Memory B cell (primary cell): ENCODE results near the gene FH.
A peak's percentile ranks its signal among the peaks of the same experiment; 100 is the strongest.

Source experiments
- ATAC-seq: fragments of 150-1000 bp; cut with Tn5 transposase; 2 replicates; pipeline ENCODE4 v1.10.0; 2021; ENCODE audit warnings: low read depth, mild to moderate bottlenecking, moderate library complexity
- DNase-seq, 2 donors: peaks; one replicate each; pipeline ENCODE4 v3.0.0; 2022; ENCODE audit warnings: low spot score in 2 of 2
- H3K27ac Mint-ChIP-seq: one replicate; pipeline ENCODE4 v1.8.0; 2022; ENCODE audit warnings: mild to moderate bottlenecking, moderate library complexity, mixed read lengths
- H3K27me3 Mint-ChIP-seq: one replicate; pipeline ENCODE4 v1.8.0; 2022; ENCODE audit warnings: mixed read lengths
- H3K36me3 Mint-ChIP-seq: one replicate; pipeline ENCODE4 v1.8.0; 2022; ENCODE audit warnings: mild to moderate bottlenecking, mixed read lengths
- H3K4me1 Mint-ChIP-seq: one replicate; pipeline ENCODE4 v1.8.0; 2022; ENCODE audit warnings: mixed read lengths
- H3K4me3 Mint-ChIP-seq: one replicate; pipeline ENCODE4 v1.8.0; 2022; ENCODE audit warnings: mild to moderate bottlenecking, moderate library complexity, mixed read lengths
- H3K9me3 Mint-ChIP-seq: one replicate; pipeline ENCODE4 v1.8.0; 2022; ENCODE audit warnings: mixed read lengths

FH gene

DNA sequence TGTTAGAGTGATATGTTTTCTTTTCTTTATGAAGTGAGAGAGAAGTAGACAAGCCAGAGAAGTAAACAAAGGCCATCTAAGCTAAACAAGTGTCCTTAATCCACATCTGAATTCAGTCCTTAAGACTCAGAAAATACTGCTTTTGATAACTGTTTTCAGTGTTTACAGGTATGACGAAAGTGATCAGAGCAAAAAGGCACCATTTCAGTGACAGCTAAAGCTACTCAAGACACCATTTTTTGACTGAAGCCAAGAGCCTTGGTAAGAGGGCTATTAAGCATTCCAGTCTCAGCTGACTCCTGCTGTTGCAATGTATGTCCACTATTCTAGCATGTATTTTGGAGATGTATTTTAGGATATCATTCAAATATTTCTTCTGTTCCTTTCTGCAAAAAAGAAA lies 16.7 kb upstream of the FH start:
- no peak for ATAC-seq
- H3K4me3 Mint-ChIP-seq = no peak overlapping the region
- H3K27me3 Mint-ChIP-seq = no peaks in the 10 kb centered on the region
- H3K9me3 Mint-ChIP-seq = peaks cover 3% of the 10 kb centered on the region
- H3K4me1 Mint-ChIP-seq = peaks cover 46% of the 10 kb centered on the region
- DNase-seq = no peak
- no peak overlapping the region for H3K27ac Mint-ChIP-seq
- peaks cover 31% of the 10 kb centered on the region for H3K36me3 Mint-ChIP-seq

- peaks cover 3% of the 10 kb centered on the region for H3K9me3 Mint-ChIP-seq
These were observed 14.0 kb upstream of the FH start for GRCh38 chr1:241533326-241534115.

DNA sequence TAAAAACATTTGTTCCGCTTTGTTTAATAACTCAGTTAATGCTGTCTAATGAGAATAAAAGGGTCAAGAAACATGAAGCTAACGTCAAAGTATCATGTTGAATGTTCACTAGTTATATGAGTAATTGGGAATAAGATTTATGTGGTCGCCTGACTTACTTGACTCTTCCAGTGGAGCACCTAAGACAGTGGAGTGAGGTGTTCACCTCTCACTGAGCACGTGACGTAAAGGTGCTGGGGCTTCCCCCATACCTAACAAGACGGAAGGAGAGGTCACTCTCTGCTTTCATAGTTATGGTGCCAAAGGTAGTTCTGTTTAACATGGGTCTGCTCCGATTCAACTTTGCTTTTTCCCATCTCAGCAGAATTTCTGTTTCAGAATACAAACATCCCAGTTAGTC lies 13.3 kb upstream of the FH start:
- Mint-ChIP-seq H3K36me3 (peaks cover 17% of the 10 kb centered on the region), H3K27me3 (no peaks in the 10 kb centered on the region), H3K4me3 (peak overlapping the region; percentile 78), H3K4me1 (peaks cover 34% of the 10 kb centered on the region), H3K9me3 (peaks cover 3% of the 10 kb centered on the region), H3K27ac (peak overlapping the region; percentile 98)
- peak; percentile 76 for ATAC-seq
- peak; percentile 41 to 60 for DNase-seq

More at GRCh38 chr1:241533326-241534115, 14.0 kb upstream of the FH start:
- Mint-ChIP-seq H3K27ac (peak overlapping the region; percentile 98), H3K4me1 (peaks cover 37% of the 10 kb centered on the region), H3K4me3 (peak overlapping the region; percentile 78), H3K36me3 (peaks cover 22% of the 10 kb centered on the region), H3K27me3 (no peaks in the 10 kb centered on the region)
- DNase-seq (peak in 1 of 2 donors; percentile 7), ATAC-seq (peak; percentile 17)

DNA sequence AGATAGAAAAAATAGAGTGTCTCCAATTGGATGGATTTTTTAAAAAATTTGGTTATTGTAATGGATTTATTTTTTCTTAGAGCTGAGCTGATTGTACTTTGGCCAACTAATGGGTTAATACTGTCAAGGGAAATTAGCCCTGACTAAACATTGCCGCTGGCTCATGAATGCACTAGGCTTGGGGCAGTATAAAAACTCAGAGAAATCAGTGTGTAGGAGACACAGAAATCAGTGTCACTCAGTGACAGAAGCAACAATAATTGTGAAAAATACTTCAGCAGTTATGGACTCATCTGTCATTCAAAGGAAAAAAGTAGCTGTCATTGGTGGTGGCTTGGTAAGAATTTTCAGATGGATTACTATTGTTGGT lies 12.6 kb upstream of the FH start, which contains the start of gene KMO:
TSS of gene KMO (plus strand) at position 217 of the 370 bp plus-strand sequence. CDS start at position 284, 67 bp downstream.
- Mint-ChIP-seq H3K4me3 (peak within 1 kb of the TSS; percentile 98), H3K4me1 (peaks cover 29% of the 10 kb centered on the region), H3K9me3 (peaks cover 1% of the 10 kb centered on the region), H3K36me3 (peaks cover 11% of the 10 kb centered on the region), H3K27me3 (no peaks in the 10 kb centered on the region), H3K27ac (peak within 1 kb of the TSS; percentile 98)
- DNase-seq (peak in 1 of 2 donors; percentile 42), ATAC-seq (peak; percentile 47)

- peak overlapping the region; percentile 98 for H3K4me3 Mint-ChIP-seq
- peaks cover 4% of the 10 kb centered on the region for H3K36me3 Mint-ChIP-seq
- peak overlapping the region; percentile 98 for H3K27ac Mint-ChIP-seq
- peaks cover 27% of the 10 kb centered on the region for H3K4me1 Mint-ChIP-seq
- H3K27me3 Mint-ChIP-seq = no peaks in the 10 kb centered on the region
- DNase-seq (peak in 1 of 2 donors; percentile 70), ATAC-seq (peak; percentile 58)
- no peaks in the 10 kb centered on the region for H3K9me3 Mint-ChIP-seq
These were observed 11.9 kb upstream of the FH start for GRCh38 chr1:241531195-241532161.

GRCh38 chr1:241527146-241527545 lies 7.6 kb upstream of the FH start:
- H3K27me3 Mint-ChIP-seq = no peaks in the 10 kb centered on the region

GRCh38 chr1:241525026-241525425 lies 5.5 kb upstream of the FH start:
- Mint-ChIP-seq H3K27me3 (no peaks in the 10 kb centered on the region), H3K36me3 (no peaks in the 10 kb centered on the region), H3K9me3 (no peaks in the 10 kb centered on the region), H3K4me1 (peaks cover 3% of the 10 kb centered on the region), H3K4me3 (no peak overlapping the region), H3K27ac (no peak overlapping the region)
- no peak for ATAC-seq
- DNase-seq = no peak

More at GRCh38 chr1:241527146-241527545, 7.6 kb upstream of the FH start:
- Mint-ChIP-seq H3K36me3 (no peaks in the 10 kb centered on the region), H3K9me3 (no peaks in the 10 kb centered on the region), H3K4me1 (peaks cover 5% of the 10 kb centered on the region), H3K27ac (no peak overlapping the region), H3K4me3 (no peak overlapping the region)
- DNase-seq (no peak), ATAC-seq (no peak)

- H3K4me3 Mint-ChIP-seq = no peak overlapping the region
These were observed 2.2 kb upstream of the FH start for GRCh38 chr1:241521718-241522117.

GRCh38 chr1:241520080-241520465 lies 518 bp upstream of the FH start:
- H3K4me3 Mint-ChIP-seq = no peak overlapping the region
- no peak overlapping the region for H3K27ac Mint-ChIP-seq
- H3K36me3 Mint-ChIP-seq = peaks cover 5% of the 10 kb centered on the region
- no peaks in the 10 kb centered on the region for H3K27me3 Mint-ChIP-seq
- H3K4me1 Mint-ChIP-seq = peaks cover 3% of the 10 kb centered on the region
- ATAC-seq = no peak
- no peaks in the 10 kb centered on the region for H3K9me3 Mint-ChIP-seq
- DNase-seq = no peak

More at GRCh38 chr1:241521718-241522117, 2.2 kb upstream of the FH start:
- Mint-ChIP-seq H3K27ac (no peak overlapping the region), H3K36me3 (peaks cover 1% of the 10 kb centered on the region), H3K27me3 (no peaks in the 10 kb centered on the region), H3K4me1 (peaks cover 3% of the 10 kb centered on the region), H3K9me3 (no peaks in the 10 kb centered on the region)
- DNase-seq (no peak), ATAC-seq (no peak)

GRCh38 chr1:241518476-241519307 lies 863 bp downstream of the FH start:
- Mint-ChIP-seq H3K27me3 (no peaks in the 10 kb centered on the region), H3K4me3 (peak overlapping the region; percentile 85), H3K4me1 (peaks cover 8% of the 10 kb centered on the region), H3K36me3 (peaks cover 8% of the 10 kb centered on the region), H3K27ac (peak overlapping the region; percentile 75), H3K9me3 (no peaks in the 10 kb centered on the region)
- DNase-seq (no peak), ATAC-seq (peak; percentile 1)

GRCh38 chr1:241513378-241513777 lies 6.2 kb downstream of the FH start:
- H3K36me3 Mint-ChIP-seq = peaks cover 14% of the 10 kb centered on the region

DNA sequence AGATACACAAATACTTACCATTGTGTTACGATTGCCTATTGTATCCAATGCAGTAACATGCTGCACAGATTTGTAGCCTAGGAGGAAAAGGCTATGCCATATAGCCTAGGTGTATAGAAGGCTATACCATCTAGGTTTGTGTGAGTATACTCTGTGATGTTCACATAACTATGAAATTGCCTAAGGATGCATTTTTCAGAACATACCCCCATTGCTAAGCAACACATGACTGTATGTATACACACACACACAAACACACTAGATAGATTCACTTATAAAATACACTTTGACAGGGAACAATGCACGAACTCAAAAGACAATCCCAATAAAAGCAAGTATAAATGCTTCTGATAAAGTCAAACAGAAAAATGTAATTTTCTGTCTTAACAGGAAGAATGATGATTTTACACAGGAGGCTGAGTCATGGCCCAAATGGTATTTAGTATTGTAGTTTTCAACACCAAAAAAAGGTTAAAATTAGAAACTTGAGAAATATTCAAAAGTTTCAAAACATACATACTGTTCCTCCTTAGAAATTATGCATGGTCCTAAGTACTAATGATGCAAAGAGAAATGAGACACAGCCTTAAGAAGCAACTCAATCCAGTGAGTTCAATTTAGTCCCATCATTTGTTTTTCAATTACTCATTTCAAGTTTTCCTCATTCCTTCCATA lies 12.2 kb downstream of the FH start:
- Mint-ChIP-seq H3K4me3 (no peak overlapping the region), H3K27me3 (no peaks in the 10 kb centered on the region), H3K4me1 (no peaks in the 10 kb centered on the region), H3K36me3 (peaks cover 21% of the 10 kb centered on the region), H3K27ac (no peak overlapping the region), H3K9me3 (no peaks in the 10 kb centered on the region)
- ATAC-seq (no peak), DNase-seq (no peak)

More at GRCh38 chr1:241513378-241513777, 6.2 kb downstream of the FH start:
- DNase-seq (no peak), ATAC-seq (no peak)
- Mint-ChIP-seq H3K27ac (no peak overlapping the region), H3K9me3 (no peaks in the 10 kb centered on the region), H3K27me3 (no peaks in the 10 kb centered on the region), H3K4me1 (peaks cover 8% of the 10 kb centered on the region), H3K4me3 (no peak overlapping the region)

- H3K4me1 Mint-ChIP-seq = no peaks in the 10 kb centered on the region
- H3K9me3 Mint-ChIP-seq = no peaks in the 10 kb centered on the region
- H3K4me3 Mint-ChIP-seq = no peak overlapping the region
- H3K36me3 Mint-ChIP-seq = peaks cover 34% of the 10 kb centered on the region
- peak overlapping the region; percentile 11 for H3K27ac Mint-ChIP-seq
- no peaks in the 10 kb centered on the region for H3K27me3 Mint-ChIP-seq
- ATAC-seq (no peak), DNase-seq (no peak)
These were observed 16.1 kb downstream of the FH start for GRCh38 chr1:241503444-241503843.
